ENCODE data around the gene TMEM267. TPM values are rescaled to one million over a fixed set of nuclear protein-coding genes. Genes with fewer than 3 reads are reported as not detected.
A peak's percentile ranks its signal among the peaks of the same experiment; 100 is the strongest.
"Not testable (repeated sequence)": the region's sequence is repeated elsewhere in the genome, so short reads cannot be mapped to it uniquely, and the experiment has no call there.

Gene TMEM267
- total RNA-seq, 1 experiment from 2014 or later = 19.0 TPM

GRCh38 chr5:43410414-43410813 lies 73.3 kb downstream of the TMEM267 start:
- H3K4me1 ChIP-seq (replicated peaks) = no peaks in the 10 kb centered on the region
- no peak overlapping the region for H3K27ac ChIP-seq
- DNase-seq (ENCODE audit: low read depth in 1 of 2, low spot score in 2 of 2) = no peak
- H3K4me3 ChIP-seq = no peak overlapping the region
- no peaks in the 10 kb centered on the region for H3K27me3 ChIP-seq (replicated peaks)
- H3K36me3 ChIP-seq = no peaks in the 10 kb centered on the region
- no peaks in the 10 kb centered on the region for H3K9me3 ChIP-seq (replicated peaks)

- no peak overlapping the region for H3K27ac ChIP-seq
- no peaks in the 10 kb centered on the region for H3K36me3 ChIP-seq
- H3K4me3 ChIP-seq = no peak overlapping the region
- no peaks in the 10 kb centered on the region for H3K9me3 ChIP-seq (replicated peaks)
- H3K27me3 ChIP-seq (replicated peaks) = no peaks in the 10 kb centered on the region
- H3K4me1 ChIP-seq (replicated peaks) = no peaks in the 10 kb centered on the region
- DNase-seq (ENCODE audit: low read depth in 1 of 2, low spot score in 2 of 2) = no peak
These were observed 73.8 kb downstream of the TMEM267 start for GRCh38 chr5:43409809-43410271.

- not testable (repeated sequence) for H3K4me3 ChIP-seq; H3K9me3 ChIP-seq (replicated peaks); H3K27me3 ChIP-seq (replicated peaks); H3K27ac ChIP-seq; DNase-seq (ENCODE audit: low read depth in 1 of 2, low spot score in 2 of 2); H3K36me3 ChIP-seq; H3K4me1 ChIP-seq (replicated peaks)
These were observed 81.1 kb downstream of the TMEM267 start for GRCh38 chr5:43402524-43403066.

DNA sequence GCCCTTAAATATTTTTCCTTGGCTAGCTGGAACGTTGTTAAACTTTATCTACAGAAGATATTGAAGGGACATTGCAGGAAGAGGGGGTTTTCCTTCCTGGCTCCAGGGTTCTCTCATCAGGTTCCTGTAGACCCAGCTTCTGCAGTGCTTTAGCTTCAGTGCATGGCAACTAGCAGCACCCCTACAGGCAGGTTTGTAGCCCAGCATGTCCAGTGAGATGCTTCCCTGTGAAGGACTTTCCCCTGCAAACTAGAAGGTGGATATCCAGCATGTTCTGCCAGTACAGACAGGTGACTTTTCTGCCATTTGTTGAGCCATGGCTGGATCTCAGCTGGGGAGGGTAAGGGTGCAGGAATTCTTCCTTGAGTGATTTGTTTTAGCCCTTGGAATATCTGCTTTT lies 81.8 kb downstream of the TMEM267 start:
- Histone ChIP-seq H3K4me1 (replicated peaks) (0 out of 2 replicates have a peak, but pooled peaks cover under 1% of the 10 kb centered on the region), H3K4me3 (no peak overlapping the region), H3K27me3 (replicated peaks) (0 out of 2 replicates have a peak, but pooled peaks cover 5% of the 10 kb centered on the region), H3K9me3 (replicated peaks) (no peaks in the 10 kb centered on the region), H3K27ac (no peak overlapping the region), H3K36me3 (no peaks in the 10 kb centered on the region)
- no peak for DNase-seq (ENCODE audit: low read depth in 1 of 2, low spot score in 2 of 2)

GRCh38 chr5:43400082-43400481 lies 83.6 kb downstream of the TMEM267 start:
- Histone ChIP-seq H3K9me3 (replicated peaks) (no peaks in the 10 kb centered on the region), H3K36me3 (no peaks in the 10 kb centered on the region), H3K4me3 (no peak overlapping the region), H3K27me3 (replicated peaks) (0 out of 2 replicates have a peak, but pooled peaks cover 8% of the 10 kb centered on the region), H3K27ac (no peak overlapping the region), H3K4me1 (replicated peaks) (0 out of 2 replicates have a peak, but pooled peaks cover 3% of the 10 kb centered on the region)
- no peak for DNase-seq (ENCODE audit: low read depth in 1 of 2, low spot score in 2 of 2)

- H3K4me1 ChIP-seq (replicated peaks) = 0 out of 2 replicates have a peak, but pooled peaks cover 3% of the 10 kb centered on the region
- H3K27me3 ChIP-seq (replicated peaks) = peaks cover 8% of the 10 kb centered on the region; the same call in 1 of the 2 replicates
- no peaks in the 10 kb centered on the region for H3K36me3 ChIP-seq
- no peak overlapping the region for H3K27ac ChIP-seq
- DNase-seq (ENCODE audit: low read depth in 1 of 2, low spot score in 2 of 2) = no peak
- H3K9me3 ChIP-seq (replicated peaks) = no peaks in the 10 kb centered on the region
- peak overlapping the region; percentile 22 for H3K4me3 ChIP-seq
These were observed 86.8 kb downstream of the TMEM267 start for GRCh38 chr5:43396762-43397304.

Other genes with a start within 250 kb of the TMEM267 start
- 18.5 and 20.2 TPM in 2 replicates for gene HMGCS1, start 170.5 kb downstream of the TMEM267 start, total RNA-seq (2014; rRNA removed; shearing (Covaris generic))
- gene CCL28, start 71.5 kb downstream of the TMEM267 start, total RNA-seq (2014; rRNA removed; shearing (Covaris generic)) = 0.18 TPM in 1 of 2 replicates, not detected in the other
- gene C5orf34, start 31.3 kb upstream of the TMEM267 start, total RNA-seq (2014; rRNA removed; shearing (Covaris generic)) = 16.5 and 27.8 TPM in 2 replicates
- 114 and 172 TPM in 2 replicates for gene PAIP1, start 73.2 kb upstream of the TMEM267 start, total RNA-seq (2014; rRNA removed; shearing (Covaris generic))
- gene NNT, start 119.3 kb upstream of the TMEM267 start, total RNA-seq (2014; rRNA removed; shearing (Covaris generic)) = 97.4 and 108 TPM in 2 replicates